A549 (cell line): ENCODE results near the gene POLR3H. TPM values are rescaled to one million over a fixed set of nuclear protein-coding genes. Genes with fewer than 3 reads are reported as not detected.

Experiments
- ATAC-seq, 2 experiments: fragments of 200-7000 bp in 1 of 2; fragments of >200 bp in 1 of 2; cut with Nextera tagmentation in 1 of 2; cut with Tn5 transposase in 1 of 2; 3 replicates each; pipeline versions ENCODE4 v1.8.0 to v1.9.1; 2018 to 2020; ENCODE audit warnings: mild to moderate bottlenecking in 1 of 2, moderate library complexity in 1 of 2
- CTCF ChIA-PET: fragments of 300-600 bp; sonication (Branson Sonifier 250); formaldehyde crosslinking; extraction: SDS; loops from one replicate; lab custom pipeline; 2021; ENCODE audit warnings: antibody characterized with exemption, inconsistent platforms; lab: Yijun Ruan, JAX
- POLR2A ChIA-PET: fragments of 350-600 bp; formaldehyde crosslinking; extraction: SDS; loops from one replicate; lab custom pipeline; 2021; ENCODE audit warnings: antibody characterized with exemption, inconsistent platforms; lab: Yijun Ruan, JAX
- DNase-seq, 2 experiments: peaks; one replicate each; pipeline versions ENCODE4 v3.0.0 to v3.0.0-alpha.2; 2011 to 2016; ENCODE audit warnings: low read depth in 1 of 2, low spot score in 1 of 2
- FAIRE-seq: peaks from 2 replicates; lab custom pipeline; 2011; peaks lifted over from hg19 to GRCh38; lab: Jason Lieb, UNC
- H3K27ac ChIP-seq, 2 experiments: fragments of >200 bp; sonication (Bioruptor Twin); formaldehyde crosslinking; 3 replicates each; pipeline ENCODE4 v1.5.1; 2016 to 2017
- H3K4me1 ChIP-seq: fragments of >200 bp; sonication (Bioruptor Twin); formaldehyde crosslinking; 3 replicates; pipeline ENCODE4 v1.6.1; 2016
- H3K4me2 ChIP-seq: fragments of >200 bp; sonication (Bioruptor Twin); formaldehyde crosslinking; 3 replicates; pipeline ENCODE4 v1.6.1; 2016
- H3K4me3 ChIP-seq: fragments of >200 bp; sonication (Bioruptor Twin); formaldehyde crosslinking; 3 replicates; pipeline ENCODE4 v1.5.1; 2016
- H3K9me3 ChIP-seq: fragments of >200 bp; sonication (Bioruptor Twin); formaldehyde crosslinking; 3 replicates; pipeline ENCODE4 v1.6.1; 2016
- ATOH8 ChIP-seq: fragments of 250-450 bp; sonication (Bioruptor Pico); IDR thresholded peaks from 2 replicates; pipeline ENCODE4 v1.5.0; 2020; ENCODE audit warnings: low read depth, mild to moderate bottlenecking, moderate library complexity
- CBX8 ChIP-seq: fragments of 200-600 bp; sonication (generic); IDR thresholded peaks from 2 replicates; pipeline ENCODE4 v1.6.1; 2016
- CHD4 ChIP-seq: fragments of 200-600 bp; sonication (generic); IDR thresholded peaks from 2 replicates; pipeline ENCODE4 v1.6.1; 2016; ENCODE audit warnings: antibody characterized with exemption, mild to moderate bottlenecking, borderline replicate concordance
- CTCF ChIP-seq: fragments of >200 bp; sonication (Bioruptor Twin); formaldehyde crosslinking; IDR thresholded peaks from 3 replicates; pipeline ENCODE4 v1.5.1; 2016
- EHMT2 ChIP-seq: fragments of 200-600 bp; sonication (generic); IDR thresholded peaks from 2 replicates; pipeline ENCODE4 v1.6.1; 2016; ENCODE audit warnings: antibody characterized with exemption, low read depth, mild to moderate bottlenecking, moderate library complexity
- ELK1 ChIP-seq: fragments of 150-350 bp; IDR thresholded peaks from 2 replicates; pipeline ENCODE4 v1.6.1; 2014; ENCODE audit warnings: low read depth, mild to moderate bottlenecking, low read length
- FOSL2 ChIP-seq, 2 experiments: fragments of 450-650 bp in 1 of 2; fragments of >200 bp in 1 of 2; sonication (Bioruptor Twin) in 1 of 2; formaldehyde crosslinking; IDR thresholded peaks; 2 replicates each; pipeline versions ENCODE4 v1.5.0 to v1.6.1; 2016 to 2020; ENCODE audit warnings: mild to moderate bottlenecking in 1 of 2, moderate library complexity in 1 of 2
- GATA3 ChIP-seq: IDR thresholded peaks from 2 replicates; pipeline ENCODE4 v1.6.1; 2012; ENCODE audit warnings: borderline replicate concordance
- HES2 ChIP-seq: fragments of >200 bp; sonication (Bioruptor Twin); formaldehyde crosslinking; IDR thresholded peaks from 2 replicates; pipeline ENCODE4 v1.6.1; 2016
- HOXB13 ChIP-seq: fragments of 250-450 bp; sonication (Bioruptor Pico); IDR thresholded peaks from 2 replicates; pipeline ENCODE4 v1.5.0; 2020; ENCODE audit warnings: low read depth, mild to moderate bottlenecking, moderate library complexity
- JUNB ChIP-seq: fragments of >200 bp; sonication (Bioruptor Twin); formaldehyde crosslinking; IDR thresholded peaks from 2 replicates; pipeline ENCODE4 v1.6.1; 2016
- KDM5A ChIP-seq: fragments of 200-600 bp; sonication (generic); IDR thresholded peaks from 2 replicates; pipeline ENCODE4 v1.6.1; 2016; ENCODE audit warnings: antibody characterized with exemption, mild to moderate bottlenecking
- MAFK ChIP-seq: fragments of 450-650 bp; IDR thresholded peaks from 2 replicates; pipeline ENCODE4 v1.6.1; 2014; ENCODE audit not compliant: partially characterized antibody
- MAX ChIP-seq: IDR thresholded peaks from 2 replicates; pipeline ENCODE4 v1.6.1; 2012
- MAZ ChIP-seq: fragments of 150-350 bp; IDR thresholded peaks from 2 replicates; pipeline ENCODE4 v1.6.1; 2014; ENCODE audit warnings: antibody characterized with exemption, low read depth, low read length, borderline replicate concordance
- RCOR1 ChIP-seq: fragments of 150-350 bp; IDR thresholded peaks from 2 replicates; pipeline ENCODE4 v1.6.1; 2014; ENCODE audit warnings: antibody characterized with exemption, low read length, low read depth
- RFX5 ChIP-seq: fragments of 450-650 bp; IDR thresholded peaks from 2 replicates; pipeline ENCODE4 v1.7.1; 2014; ENCODE audit warnings: antibody characterized with exemption, mild to moderate bottlenecking, moderate library complexity
- SREBF2 ChIP-seq: fragments of 450-650 bp; IDR thresholded peaks from 2 replicates; pipeline ENCODE4 v1.6.1; 2014; ENCODE audit warnings: mild to moderate bottlenecking, moderate library complexity
- WGBS: methylation state at CpG from one replicate; pipeline ENCODE4 v1.1.6; 2017; ENCODE audit errors: missing lambda C conversion rate; 5-methylcytosine and 5-hydroxymethylcytosine counted together
- polyA plus RNA-seq, 4 experiments: library from polyadenylated mRNA; depleted of rRNA in 3 of 4; stranded (reverse); fragments of >200 nt; fragmentation: RNase III in 1 of 4; extraction: RNeasy Plus Mini Kit Qiagen cat#74134 plus additional on column Dnase treatment in 1 of 4; gene quantifications; 2 replicates in 3 of 4; 3 replicates in 1 of 4; pipeline ENCODE4 v1.2.3, GENCODE V29; 2011 to 2017

POLR3H gene
- polyA plus RNA-seq, 2 of the 4 experiments (the other 2 are of a cell fraction), result 24.5 to 27.7 TPM

- Histone ChIP-seq H3K27ac (peak overlapping the region; percentile 63 to 82), H3K9me3 (no peaks in the 10 kb centered on the region), H3K4me2 (peak overlapping the region; percentile 64), H3K4me3 (no peak overlapping the region), H3K4me1 (peaks cover 61% of the 10 kb centered on the region)
- no peak for FAIRE-seq
- peak; percentile 36 to 42; a peak in 4 of 6 replicates for ATAC-seq
- 3% methylated on average over 9 of the region's 10 CpGs for WGBS
- ChIA-PET CTCF (interaction anchor here (0.6 to 1.8 kb wide), 7 partner anchors 10 to 835 kb away, joined by 3 to 8 read pairs (median 4); partner anchors contain the start of gene POLR3H), POLR2A (interaction anchor here (1.8 kb wide), 1 partner anchor 27 kb away, joined by 7 read pairs; the partner anchor contains the start of gene PMM1)
- DNase-seq, result peak; percentile 44 to 53
- TF ChIP-seq CBX8 (no peak), FOSL2 (IDR thresholded peaks at IDR 0.05) (peak; percentile 46; the same call in 1 of the 2 replicates), FOSL2 (CRISPR knock-in tag; IDR thresholded peaks at IDR 0.05) (peak; percentile 85), CTCF (no peak), ELK1 (no peak), CHD4 (no peak), SREBF2 (no peak), MAFK (peak; percentile 8), JUNB (peak; percentile 38), HOXB13 (CRISPR knock-in tag) (no peak), RFX5 (no peak)
Measured at GRCh38 chr22:41563051-41563711, 18.9 kb upstream of the POLR3H start.

- TF ChIP-seq RCOR1, result no peak
- no peak for TF ChIP-seq MAX
- TF ChIP-seq ELK1, result no peak
- TF ChIP-seq HES2, result no peak
- no peak for TF ChIP-seq GATA3
- no peak for TF ChIP-seq ATOH8 (CRISPR knock-in tag)
- no peak for TF ChIP-seq KDM5A
- TF ChIP-seq MAZ, result no peak
- no peak for TF ChIP-seq EHMT2
- TF ChIP-seq, all 56 proteins: peak for 0
- Histone ChIP-seq H3K27ac (peak overlapping the region; percentile 63 to 82; a peak in 5 of 6 replicates), H3K4me3 (no peak overlapping the region), H3K9me3 (no peaks in the 10 kb centered on the region), H3K4me2 (peak overlapping the region; percentile 64), H3K4me1 (peaks cover 61% of the 10 kb centered on the region)
- FAIRE-seq, result no peak
- no peak for DNase-seq
- ChIA-PET POLR2A (interaction anchor here (1.8 kb wide), 1 partner anchor 27 kb away, joined by 7 read pairs; the partner anchor contains the start of gene PMM1), CTCF (interaction anchor here (0.5 to 1.8 kb wide), 6 partner anchors 11 to 45 kb away, joined by 3 to 8 read pairs (median 4); partner anchors contain the start of gene POLR3H)
- 88% methylated on average over 4 of the region's 4 CpGs for WGBS
- peak; percentile 28 to 30; a peak in 3 of 6 replicates for ATAC-seq
Measured at GRCh38 chr22:41562461-41562860, 18.2 kb upstream of the POLR3H start.
